GM21526 (cell line): ENCODE measurements around the gene SLC23A3.

Experiments
- ATAC-seq: cut with Tn5 transposase; IDR thresholded peaks from one replicate; pipeline ENCODE4 v1.9.1; 2021; ENCODE audit warnings: moderate library complexity; ENCODE audit not compliant: unreplicated experiment, low FRiP score

Gene SLC23A3

DNA sequence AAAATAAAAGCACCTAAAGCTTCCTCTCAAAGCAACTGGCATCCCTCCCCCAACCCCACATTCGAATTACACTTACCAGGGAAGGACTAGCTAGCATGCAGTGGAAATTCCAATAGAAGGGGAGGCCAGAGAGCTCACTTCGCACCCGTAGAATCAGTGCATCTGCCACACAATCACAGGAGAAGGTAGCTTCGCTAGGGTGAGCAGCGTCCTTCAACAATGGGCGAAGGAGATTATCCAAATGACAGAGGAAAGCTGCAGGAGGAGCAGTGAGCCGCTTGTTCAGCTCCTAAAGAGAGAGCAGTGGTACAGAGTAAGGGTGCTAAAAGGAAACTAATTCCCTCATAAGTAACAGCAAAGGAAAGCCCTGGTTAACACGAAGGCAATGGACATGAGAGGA lies 12.4 kb downstream of the SLC23A3 start:
- ATAC-seq, result no peak

DNA sequence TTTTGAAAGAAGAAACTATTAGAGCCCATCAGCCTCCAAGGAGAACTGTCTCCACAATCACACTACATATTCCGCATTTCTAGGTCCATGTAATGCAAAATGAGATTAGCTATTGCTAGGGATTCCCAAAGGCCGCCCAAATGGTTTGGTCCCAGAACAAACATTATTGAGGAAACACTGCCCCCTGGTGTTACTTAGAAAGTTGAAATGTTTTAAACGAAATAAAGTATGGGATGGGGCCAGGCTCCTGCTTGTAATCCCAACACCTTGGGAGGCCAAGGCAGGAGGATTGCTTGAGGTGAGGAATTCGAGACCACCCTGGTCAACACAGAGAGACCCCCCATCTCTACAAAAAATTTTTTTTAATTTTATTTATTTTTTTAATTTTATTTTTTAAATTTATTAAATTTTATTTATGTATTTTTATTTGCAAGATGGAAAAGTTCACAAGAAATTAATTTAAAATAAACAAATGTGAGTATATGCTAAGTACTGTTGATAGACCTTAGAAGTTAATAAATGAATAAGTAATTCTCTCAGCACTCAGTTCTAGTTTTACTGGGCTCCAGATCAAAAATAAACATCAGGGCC lies 14.7 kb downstream of the SLC23A3 start:
- no peak for ATAC-seq

- ATAC-seq, result no peak
These were observed 20.2 kb downstream of the SLC23A3 start for GRCh38 chr2:219149667-219150066.

GRCh38 chr2:219142329-219142728 lies 27.5 kb downstream of the SLC23A3 start:
- ATAC-seq, result no peak

DNA sequence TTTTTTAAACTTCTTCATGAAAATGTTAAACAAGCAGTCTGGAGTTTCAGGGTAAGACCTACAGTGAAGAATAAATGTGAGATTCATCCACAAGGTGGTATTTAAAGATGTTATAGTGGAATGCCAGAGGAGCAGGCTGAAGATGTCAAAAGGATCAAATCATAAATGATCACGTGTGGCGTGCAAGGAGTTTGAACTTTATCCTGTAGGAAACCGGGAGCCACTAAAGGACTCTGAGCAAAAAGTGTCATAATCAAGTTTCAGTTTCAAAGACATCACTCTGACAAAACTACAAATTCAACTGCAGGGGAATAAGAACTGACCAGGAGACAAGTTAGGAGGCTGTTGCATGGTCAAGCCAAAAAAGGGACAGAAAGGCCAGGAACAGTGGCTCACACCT lies 29.1 kb downstream of the SLC23A3 start:
- ATAC-seq, result no peak

DNA sequence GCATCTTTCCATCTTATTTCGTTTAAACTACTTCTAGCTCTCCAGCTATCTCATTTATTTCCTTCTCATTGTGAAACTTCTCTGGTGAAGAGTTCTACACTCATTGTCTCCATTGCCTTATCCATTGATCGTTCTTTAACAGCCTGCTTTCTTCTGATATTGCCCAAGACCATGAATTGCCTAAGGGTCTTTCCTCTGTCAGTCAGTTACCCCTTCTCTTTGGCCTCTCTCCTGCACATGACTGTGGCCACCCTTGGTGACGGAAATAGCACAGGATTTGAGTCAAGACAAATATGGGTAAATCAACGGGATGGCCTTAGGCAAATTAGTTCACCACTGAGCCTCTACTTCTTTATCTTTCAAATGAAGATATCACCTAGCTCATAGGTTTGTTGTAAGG lies 35.9 kb downstream of the SLC23A3 start:
- ATAC-seq, result no peak

DNA sequence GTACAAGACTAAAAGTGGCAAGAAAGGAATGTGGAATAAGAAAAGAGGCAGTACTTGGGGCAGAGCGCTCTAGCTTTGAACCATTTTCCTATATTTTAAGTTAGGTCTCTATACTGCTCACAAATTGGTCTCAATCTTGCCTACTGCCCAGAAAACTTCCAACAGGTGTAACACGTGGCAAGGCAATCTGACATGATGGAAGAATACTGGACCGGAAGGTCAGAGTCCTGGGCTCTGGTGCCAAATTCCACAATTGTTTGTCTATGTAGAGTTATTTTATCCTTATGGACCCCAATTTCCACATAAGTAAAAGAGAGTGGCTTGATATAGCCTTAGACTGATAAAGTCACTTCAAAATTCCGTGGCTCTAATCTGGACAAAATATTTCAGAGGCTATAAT lies 38.1 kb downstream of the SLC23A3 start:
- ATAC-seq, result no peak

DNA sequence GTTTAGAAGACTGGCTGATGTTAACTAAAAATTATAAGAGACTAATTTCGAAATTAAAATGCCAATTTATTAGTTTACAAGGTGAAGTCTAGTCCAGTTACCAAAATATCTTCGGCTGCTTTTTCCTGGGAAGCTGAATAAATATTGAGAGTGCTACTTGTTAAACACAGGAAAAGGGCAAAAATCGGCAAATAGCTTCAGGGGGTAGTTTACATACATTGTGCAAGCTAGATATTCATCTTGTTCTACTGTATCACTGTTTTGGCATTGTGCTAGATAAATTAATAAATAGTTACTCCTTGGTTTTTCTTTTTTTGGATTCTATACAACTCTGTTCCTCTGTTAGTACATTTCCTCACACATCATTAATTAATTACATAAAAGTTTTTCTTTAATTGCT lies 38.5 kb downstream of the SLC23A3 start:
- ATAC-seq, result no peak

DNA sequence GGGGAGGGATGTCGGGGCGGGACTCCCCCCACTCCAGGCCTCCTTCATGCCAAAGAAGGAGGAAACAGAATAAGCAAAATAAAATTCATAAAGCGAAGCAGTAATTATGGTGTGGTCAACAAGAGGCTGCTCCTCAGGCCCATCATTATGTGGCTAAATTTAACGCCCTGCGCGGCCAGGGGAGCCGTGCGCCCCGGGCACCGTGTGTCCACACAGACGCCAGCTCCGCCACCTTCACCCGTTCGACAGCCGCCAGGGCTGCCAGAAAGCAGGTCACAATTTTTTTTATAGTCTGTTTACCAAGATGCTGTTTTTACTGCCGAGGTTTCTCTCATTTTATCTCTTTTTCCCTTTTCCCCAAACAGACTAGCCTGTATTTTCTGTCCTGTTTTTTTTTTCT lies 40.2 kb downstream of the SLC23A3 start:
- ATAC-seq, result no peak

- ATAC-seq, result no peak
These were observed 41.4 kb downstream of the SLC23A3 start for GRCh38 chr2:219128396-219128795.

GRCh38 chr2:219127037-219127635 lies 42.7 kb downstream of the SLC23A3 start:
- ATAC-seq, result no peak

- no peak for ATAC-seq
These were observed 43.3 kb downstream of the SLC23A3 start for GRCh38 chr2:219126555-219126954.

DNA sequence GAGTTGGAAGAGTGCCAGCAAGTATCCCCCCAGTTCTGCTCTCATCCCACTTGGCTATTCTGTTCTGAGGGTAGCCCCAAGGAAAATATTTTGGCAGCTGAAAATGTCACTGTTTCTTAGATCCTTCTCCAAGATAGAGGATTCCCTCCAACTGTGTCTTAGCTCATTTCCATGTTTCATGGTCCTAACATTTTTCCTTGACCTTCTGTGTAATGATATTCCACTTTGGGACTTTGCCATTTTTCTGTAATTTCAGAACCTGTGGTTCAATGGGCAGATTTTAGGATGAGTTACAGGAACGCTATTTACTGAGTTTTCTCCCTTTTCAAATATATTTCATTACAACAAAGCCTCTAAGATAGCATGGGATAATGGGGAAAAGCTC lies 44.0 kb downstream of the SLC23A3 start:
- ATAC-seq, result no peak

- no peak for ATAC-seq
These were observed 44.5 kb downstream of the SLC23A3 start for GRCh38 chr2:219125225-219125885.

DNA sequence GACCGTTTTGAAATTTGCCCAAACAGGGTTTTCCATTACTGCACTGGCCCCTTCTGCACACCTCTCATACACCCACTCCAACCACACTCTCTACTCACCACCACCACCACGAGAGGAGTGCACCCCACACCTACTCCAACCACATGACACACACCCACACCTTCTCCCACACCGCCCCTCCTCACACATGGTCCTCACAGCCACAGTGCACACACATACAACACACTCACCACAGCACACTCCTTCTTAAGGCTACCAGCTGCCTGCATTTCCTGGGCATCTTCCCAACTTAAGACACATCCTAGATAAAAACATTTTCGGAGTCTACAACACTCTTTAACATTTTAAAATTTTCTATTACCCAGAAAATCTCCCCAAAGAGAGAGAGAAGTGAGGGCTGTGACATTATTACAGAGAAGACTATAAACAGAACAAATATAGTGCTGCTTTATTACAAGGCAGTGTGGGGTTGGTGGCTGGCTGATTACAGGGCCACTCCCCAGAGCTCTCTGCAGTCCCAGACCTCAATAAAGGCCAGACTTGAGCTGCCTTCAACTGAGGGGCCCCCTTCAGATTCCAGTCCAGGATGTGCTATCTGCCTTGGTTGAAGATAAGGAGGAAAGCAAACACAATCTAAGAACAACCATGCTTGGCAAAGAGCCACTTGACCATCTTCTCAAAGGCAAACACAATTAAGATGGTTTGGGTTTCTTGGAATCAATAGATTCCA lies 45.3 kb downstream of the SLC23A3 start:
- no peak for ATAC-seq

DNA sequence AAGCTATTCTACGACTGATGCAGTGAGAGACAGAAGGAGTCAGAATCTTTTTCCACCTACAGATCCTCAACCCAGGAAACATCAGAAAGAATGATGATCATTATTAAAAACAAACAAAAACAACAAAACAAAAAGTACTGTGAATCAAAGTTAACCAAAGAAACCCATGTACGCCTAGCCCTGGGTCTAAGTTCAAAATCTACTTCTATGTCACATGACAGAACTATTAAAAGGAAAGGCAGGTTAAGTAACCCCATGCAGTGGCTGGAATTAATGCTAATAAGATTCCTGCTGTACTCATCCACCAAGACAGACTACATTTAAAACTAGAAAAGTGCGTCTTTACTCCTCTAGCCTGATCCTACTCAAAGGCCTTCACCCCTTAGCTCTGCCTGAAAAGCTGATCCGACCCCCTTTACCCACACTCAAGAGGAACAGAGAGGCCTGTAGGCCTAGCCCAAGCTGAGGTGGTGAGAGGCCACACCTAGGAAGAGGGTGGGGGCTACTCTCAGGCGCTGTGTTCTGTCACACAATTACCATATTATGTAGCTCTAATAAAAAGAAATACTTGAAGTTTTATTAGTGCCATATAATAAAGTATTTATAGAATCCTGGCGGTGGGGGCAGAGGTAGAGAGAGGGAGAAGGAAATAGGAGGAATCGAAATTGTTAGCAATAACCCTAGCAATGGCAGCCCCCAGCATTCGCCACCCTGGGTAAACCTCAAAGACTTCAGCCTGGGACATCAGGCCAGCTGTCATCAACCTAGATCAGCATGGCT lies 46.3 kb downstream of the SLC23A3 start:
- ATAC-seq, result no peak

DNA sequence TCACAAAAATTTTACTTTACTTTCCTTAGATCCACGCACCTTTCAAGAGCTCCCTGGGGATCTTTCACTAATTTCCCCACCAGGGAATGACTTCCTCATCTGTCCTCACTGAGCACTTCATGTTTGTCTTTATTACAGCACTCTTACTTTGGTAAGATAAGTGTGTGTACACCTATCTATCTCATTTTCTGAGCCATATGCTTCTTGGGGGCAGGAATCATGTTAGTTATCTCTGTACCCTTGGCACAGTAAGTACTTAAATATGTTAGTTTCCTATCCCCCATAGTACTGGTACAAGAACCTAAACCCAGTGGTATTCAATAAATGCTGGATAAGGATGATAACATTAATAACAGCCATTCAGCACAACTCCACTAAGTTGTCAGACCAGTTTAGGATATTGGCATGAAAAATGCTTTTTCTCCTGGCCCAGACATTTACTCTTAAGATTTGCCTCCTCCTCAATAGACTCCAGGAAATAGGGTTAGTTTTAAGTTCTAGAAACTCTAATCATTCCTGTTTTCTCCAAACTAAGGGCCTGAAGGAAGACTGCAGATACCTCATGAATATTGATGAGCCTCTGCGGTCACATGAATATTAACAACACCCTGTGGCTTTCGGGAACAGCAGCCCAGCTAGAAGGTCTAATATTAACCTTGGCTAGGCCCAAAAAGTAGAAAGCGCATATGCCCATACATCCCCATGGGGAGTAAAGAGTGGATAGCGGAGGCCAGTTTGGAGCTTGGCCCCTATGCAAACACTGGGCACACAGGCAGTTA lies 47.4 kb downstream of the SLC23A3 start:
- ATAC-seq, result no peak

GRCh38 chr2:219120082-219120481 lies 49.7 kb downstream of the SLC23A3 start:
- ATAC-seq, result no peak

GRCh38 chr2:219119422-219120043 lies 50.3 kb downstream of the SLC23A3 start:
- no peak for ATAC-seq

GRCh38 chr2:219118504-219118903 lies 51.3 kb downstream of the SLC23A3 start:
- ATAC-seq, result no peak
